GM11168 (cell line): ENCODE results near the gene DNAH2.

Experiments used
- in situ Hi-C: fragments of 300-500 bp; cut with MboI; formaldehyde crosslinking; loops from one replicate; pipeline ENCODE4 v1.12.0; 2022; ENCODE audit warnings: low sequenced_read_pairs; ENCODE audit not compliant: unreplicated experiment

Gene DNAH2

DNA sequence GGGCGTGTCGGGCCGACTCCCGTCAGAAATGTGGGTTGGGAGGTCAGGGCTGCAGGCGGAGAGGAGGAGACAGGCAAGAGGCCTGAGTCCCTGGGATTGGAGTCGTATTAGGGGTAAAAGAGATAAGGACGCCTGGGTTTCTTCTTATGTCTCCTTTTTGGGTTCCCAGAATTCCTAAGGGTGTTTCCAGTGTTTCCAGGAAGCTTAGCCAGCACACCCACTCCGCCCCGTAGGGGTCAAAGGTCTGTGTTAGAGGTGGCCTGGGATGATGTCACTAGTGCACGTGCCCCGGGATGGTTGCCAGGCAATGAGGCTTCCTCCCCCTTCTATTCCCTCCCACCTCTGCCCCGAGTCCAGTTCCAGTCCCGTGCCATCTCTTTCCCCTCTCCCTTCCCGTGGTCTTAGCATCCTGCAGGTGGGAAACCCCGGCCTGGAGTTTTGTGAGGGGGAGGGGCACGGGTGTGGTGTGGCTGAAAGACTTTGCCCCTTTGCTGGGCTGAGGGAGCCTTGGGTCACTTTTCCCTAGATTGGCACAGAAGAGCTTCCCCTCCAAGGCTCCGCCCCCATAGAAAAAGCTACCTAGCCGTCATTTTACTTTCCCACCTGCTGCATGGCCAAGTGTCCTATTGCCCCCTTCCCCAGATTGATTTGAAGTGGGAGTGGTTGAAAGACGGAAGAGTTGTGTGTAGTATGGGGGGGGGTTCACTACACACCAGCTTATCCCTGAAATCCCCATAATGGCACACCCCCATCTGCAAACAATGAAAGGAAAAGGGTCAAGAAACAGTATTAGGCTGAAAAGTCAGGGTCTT, 119.3 kb downstream of the DNAH2 start:
- in situ Hi-C loops, result no loop called here

DNA sequence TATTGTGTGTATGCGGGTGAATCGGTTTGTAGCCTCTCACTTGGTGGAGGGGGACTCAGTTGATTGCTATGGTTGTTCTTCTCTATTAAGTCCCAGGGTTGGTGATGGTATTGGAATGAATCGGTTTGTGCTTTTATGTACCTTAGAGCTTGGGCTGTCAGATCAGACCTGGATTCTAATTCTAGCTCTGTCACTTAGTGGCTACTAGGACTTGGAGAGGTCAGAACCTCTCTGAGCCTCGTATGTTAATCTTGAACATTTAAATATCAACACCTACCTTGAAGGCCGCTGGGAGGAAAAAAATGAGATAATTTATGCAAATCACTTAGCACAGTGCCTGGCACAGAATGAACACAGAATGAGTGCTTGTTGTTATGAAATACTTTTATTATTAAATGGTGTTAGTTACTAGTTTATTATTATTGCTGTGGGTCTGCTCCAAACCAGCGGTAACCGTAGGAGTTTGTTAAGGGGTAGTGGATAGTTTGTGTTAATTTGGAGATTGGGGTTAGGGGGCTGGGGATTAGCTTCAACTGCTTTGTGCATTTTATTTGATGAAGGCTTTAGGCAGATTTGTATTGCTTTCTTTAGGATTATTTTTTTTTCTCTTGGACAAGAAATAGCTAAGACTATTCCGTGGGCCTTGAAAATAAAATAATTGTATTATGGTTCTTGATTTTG, 120.0 kb downstream of the DNAH2 start:
- in situ Hi-C loops, result no loop called here

DNA sequence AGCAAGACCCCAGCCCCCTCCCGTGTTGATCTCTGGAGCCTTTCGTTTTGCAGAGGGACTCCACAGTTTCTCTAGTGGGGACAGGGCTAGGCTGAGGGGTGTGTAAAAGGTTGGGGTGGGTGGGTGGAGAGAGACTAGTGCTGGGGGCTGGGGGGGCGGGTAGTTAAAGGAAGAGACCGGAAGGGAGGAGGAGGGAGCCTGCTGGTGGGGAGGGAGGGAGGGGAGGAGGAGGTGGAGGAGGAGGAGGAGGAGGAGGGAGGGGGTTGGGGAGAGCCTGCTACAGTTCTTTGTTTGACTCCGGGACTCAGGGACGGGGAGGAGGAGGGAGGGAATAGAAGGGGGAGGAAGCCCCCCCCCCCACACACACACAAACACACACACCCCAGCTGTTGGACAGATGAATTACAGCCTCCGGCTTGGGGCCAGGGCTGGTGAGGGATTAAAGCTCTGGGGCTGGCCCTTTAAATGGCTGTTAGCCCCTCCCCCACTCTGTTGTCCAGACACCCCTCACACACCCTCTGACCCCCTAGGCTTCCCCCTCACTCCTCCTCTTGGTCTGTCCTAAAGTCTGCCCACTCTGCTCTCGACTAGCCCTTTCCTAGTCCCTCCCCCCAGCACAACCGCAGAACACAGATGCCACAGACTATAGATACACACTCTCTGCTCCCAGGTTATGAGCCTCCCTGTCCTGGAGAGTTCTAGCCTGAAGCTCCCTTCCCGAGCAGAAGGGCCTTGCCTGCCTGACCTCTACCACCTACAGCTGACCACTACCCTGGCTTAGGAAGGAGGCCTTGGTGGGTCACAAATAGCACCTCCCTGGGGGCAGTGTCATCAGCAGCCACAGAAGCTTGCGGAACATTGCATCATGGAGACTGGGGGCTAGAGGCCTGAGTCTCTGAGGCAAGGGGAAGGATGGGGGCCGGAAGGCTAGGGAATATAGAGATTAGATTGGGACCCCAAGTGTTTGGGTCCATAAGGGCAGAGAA, 120.8 kb downstream of the DNAH2 start:
- in situ Hi-C loops, result no loop called here

DNA sequence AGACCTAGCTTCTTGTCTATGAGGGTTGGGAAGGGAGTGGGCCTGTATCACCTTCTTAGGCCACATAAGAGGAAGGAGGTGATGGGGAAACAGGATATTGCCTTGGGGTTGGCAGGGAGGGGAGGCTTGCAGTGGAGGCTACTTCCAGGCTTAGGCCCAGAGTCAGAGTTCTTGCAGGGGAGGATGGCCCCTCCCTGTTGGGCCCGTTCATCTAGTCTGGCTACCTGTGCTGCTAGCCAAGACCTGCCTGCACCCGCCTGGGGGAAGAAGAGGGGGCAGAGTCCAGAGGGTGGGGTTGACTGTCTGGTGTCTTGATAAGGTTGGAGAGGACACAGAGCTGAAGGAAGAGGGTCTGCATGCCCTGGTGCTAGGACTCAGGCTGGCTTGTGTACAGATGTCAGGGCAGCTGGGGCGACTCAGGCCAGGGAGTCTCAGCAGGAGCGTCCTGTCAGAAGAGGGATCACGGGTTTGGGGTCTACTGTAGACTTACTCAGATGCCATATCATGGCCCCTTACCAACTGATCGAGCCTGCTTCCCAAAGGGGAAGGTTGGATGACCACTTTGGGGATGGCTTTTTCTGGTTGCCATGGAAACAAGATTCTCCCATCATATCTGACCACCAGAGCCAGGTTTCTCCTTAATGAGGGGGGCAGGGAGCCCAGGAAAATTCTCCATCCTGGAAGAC, 121.8 kb downstream of the DNAH2 start:
- in situ Hi-C loops, result no loop called here

DNA sequence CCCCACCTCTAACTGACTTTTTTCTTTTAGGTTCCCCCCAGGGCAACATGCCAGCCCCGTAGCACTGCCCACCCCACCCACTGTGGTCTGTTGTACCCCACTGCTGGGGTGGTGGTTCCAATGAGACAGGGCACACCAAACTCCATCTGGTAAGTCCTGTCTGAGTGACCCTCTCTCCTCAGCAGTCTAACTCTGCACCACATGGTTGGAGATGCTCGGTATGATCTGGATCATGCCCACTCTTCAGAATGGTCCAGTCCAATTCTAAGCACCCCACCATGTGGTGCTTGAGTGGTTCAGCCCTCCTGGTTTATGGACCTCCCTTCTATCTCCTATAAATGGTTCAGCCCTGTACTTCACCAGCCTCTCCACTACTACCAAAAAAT, 122.3 kb downstream of the DNAH2 start:
- in situ Hi-C loops, result no loop called here

DNA sequence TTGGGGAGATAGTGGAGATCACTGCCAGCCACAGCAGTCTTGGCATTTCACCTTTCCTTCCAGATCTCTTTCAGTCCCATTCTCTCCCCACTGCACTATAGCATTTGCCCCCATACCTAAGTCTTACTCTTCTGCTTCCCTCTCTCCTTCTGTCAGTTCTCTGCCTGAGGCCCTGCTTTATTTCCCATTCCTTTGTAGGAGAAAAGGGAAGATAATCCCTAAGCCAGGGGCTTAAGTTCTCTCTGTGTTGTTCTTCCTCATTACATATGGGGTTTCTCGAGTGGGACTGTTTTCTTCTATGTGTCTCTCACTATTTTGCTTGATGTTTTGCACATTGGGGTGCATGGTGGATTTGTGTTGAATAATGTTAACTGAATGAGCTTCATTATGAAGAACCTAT, 122.9 kb downstream of the DNAH2 start:
- in situ Hi-C loops, result no loop called here

DNA sequence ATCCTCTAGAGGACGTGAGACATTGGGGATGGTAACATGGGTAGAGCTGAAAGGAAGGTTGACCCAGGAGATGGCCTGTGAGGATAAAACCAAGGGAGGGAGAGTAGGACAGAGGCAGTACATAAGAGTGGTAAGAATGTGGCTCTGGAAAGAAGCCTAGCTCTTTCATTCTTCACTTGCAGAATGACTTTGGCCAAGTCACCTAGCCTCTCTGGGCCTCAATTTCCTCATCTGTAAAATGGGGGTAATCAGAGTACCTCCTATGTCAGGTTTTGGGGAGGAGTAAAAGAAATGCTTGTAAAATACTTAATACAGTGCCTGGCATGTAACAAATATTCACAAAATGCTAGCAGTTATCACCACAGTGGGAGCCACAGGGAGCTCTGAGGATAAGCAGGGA, 123.3 kb downstream of the DNAH2 start:
- in situ Hi-C loops, result no loop called here

DNA sequence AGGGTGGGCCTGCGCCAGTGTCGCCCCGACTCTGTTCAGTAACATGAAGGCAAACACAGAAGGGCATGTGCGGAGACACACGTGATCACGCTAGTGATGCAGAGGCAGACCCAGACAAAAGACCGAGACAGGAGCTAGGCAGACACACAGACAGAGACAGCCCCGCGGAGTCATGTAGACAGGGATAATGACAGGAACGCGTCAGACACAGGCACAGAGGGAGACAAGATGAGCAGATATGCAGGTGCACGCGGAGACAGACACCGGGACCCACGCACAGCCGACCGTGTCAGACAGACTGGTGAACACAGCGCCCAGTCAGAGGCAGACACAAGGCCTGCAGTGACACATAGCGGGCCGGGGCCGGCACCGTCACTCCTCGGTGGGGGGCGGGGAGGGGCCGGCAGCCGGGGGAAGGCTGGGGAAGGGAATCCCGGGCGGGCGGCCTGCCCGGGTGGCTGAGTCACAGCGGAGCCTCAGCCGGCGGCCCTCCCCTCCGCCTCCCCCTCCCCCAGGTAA, 123.9 kb downstream of the DNAH2 start:
- in situ Hi-C loops, result no loop called here

DNA sequence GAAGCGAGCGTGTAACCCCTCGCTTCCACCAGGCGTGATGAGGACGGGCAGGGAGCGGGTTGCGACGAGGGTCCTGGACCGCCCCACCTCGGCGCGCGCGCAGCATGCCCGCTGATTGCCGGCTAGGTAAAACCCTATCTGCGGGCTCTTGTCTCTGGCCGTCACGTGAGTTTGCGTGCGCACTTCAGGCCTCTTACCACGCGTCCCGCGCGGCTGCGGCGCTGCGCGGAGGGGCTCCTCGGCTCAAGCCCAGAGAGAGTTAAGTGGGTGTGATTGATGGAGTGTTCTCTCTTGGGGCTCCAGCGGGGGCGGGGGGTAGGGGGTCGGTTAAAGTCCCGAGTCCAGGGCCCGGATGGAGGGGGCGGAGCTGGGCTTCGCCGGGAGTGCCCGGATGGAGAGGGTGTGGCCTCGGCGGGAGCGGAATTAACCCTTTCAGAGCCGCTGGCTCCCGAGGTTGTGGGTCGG, 124.4 kb downstream of the DNAH2 start:
- in situ Hi-C loops, result no loop called here

DNA sequence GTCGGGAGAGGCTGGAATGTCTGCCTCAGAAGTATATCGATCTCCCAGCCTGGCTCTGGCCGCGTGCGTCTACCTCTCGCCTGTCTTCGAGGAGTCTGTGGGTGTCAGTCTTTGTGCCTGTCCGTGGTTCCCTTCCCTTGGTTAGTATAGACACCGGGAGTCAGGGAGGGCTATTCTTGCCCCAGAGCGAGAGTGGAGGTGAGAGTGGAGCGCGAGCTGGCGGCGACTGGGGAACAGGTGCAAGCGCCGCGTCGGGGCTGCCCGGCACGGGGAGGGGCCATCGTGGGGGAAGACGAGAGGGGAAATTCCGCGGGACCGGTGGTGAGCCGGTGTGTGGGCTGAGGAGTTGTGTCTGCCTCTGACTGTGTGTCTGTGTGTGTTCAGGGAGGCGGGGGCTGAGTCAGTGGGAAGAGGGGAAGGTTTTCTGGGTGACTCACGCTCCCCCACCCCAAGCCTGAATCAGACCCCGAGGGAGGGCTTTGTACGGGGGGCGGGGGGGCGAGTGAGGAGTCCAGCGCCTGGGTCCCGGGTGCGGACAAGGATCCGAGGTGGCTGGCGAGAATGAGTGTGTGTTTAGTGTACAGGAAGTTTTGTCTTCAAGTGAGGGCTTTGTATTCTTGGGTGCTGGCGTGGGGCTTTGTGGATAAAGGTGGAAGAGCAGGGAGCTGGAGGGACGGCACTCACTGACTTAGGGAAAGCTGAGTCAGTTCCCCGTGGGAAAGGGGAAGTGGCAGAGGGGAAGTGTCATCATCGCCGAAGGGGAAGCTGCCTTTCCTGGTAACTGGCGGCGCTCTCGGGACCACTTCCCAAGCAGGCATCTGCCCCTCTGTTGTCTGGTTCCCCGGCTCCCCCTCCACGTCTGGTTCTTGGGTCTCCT, 125.1 kb downstream of the DNAH2 start:
- in situ Hi-C loops, result no loop called here

DNA sequence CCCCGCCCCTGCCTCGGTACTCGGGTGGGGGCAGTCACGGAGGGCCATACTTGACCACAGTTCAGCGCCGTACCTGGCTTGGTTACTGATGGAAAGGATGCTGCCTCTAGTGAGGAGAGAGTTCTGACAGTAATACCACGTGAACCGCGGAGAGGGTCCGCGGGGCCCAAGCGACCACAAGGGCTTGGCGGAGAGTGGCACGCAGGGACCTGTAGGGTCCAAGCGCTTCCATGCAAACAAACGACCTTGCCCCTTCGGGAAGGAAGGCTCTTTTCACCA, 125.7 kb downstream of the DNAH2 start:
- in situ Hi-C loops, result no loop called here

DNA sequence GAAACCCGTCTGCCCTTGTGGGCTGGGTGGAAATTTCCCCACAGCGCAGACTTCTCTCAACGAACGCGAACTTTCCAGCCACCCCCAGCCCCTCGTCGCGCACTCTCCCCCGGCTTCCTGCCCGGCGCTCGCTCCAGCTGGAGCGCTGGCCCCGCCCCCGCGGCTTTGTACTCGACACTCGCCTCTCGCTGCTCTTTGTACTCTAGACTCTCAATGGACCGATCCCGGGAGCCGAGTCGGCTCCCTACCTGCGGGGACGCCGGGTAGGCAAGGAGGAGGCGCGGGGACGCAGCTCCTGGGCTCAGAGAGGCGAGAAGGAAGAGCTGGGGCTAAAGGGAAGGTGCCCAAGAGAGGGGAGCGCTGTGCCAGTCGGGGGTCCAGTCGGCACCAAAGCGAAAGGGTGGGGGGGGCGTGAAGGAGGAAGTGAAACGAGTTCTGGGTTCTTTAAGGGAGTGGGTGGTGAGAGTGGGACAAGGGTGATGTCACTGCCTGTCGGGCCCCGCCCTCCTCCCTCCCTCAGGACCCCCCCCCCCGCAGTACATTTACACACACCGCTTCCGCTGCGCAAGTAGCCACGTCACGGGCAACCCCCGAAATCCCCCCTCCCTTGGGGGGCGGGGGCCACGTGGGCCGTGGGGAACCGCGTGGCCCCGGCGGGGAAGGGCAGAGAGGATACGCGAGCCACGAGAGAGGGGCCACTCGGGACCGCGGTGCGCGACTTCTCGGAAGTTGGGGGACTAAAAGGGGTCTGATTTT, 126.2 kb downstream of the DNAH2 start:
- in situ Hi-C loops, result no loop called here

DNA sequence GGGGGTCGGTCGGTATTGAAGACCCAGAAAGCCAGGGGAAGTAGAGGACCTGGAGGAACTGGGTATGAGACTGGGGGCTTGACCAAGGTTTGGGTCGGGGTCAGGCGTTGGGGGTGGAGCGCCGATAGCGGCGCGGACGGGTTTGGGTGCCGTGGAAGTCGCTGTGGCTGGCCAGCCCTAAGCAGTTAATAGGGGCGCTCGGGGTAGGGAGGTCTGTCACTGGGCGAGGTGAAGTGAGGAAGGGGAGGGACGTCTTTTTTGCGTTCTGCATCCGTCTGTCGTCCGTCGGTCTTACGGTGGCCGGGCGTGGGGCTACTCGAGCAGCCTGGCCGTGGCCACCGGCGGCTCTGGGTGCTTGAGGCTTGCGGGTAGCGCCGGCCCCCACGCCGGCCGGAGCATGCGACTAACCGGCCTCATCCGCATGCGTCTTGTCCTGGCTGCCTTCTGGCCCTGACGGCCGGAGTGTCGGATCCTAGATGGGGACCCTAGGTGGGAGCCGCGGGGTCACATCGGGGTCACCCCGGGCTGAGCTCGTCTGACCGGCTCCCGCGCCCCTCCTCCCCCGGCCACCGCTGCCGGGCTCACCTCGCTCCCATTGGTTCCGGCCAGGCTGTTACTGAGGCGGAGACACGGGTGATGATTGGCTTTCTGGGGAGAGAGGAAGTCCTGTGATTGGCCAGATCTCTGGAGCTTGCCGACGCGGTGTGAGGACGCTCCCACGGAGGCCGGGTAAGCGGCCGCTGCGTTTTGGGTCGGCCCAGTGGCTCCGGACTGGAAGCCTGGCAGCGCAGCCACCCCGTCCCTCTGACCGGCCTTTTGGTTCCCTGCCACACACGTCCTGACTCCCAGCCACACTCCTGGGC, 127.0 kb downstream of the DNAH2 start:
- in situ Hi-C loops, result no loop called here

DNA sequence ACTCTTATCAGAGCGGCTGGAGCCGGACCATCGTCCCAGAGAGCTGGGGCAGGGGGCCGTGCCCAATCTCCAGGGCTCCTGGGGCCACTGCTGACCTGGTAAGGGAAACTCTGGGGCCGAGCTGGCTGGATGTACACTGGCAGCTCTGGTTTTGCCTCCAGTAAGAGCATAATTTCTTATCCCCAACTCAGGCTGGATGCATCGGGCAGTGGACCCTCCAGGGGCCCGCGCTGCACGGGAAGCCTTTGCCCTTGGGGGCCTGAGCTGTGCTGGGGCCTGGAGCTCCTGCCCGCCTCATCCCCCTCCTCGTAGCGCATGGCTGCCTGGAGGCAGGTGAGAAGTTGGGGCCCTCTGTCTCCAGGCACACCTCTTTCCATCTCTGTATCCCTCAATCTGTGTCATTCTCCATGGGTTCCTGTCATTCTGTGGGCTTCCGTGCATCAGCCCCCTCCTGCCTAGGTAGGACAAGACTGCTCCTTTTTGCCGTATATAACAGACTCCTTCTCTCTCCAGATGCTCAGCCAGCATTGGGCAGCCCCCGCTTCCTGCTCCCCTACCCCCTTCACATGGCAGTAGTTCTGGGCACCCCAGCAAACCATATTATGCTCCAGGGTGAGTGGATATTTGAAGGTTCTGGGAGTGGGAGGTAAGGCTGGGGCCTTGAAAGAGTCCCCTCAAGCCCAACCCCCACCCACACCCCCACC, 128.0 kb downstream of the DNAH2 start:
- in situ Hi-C loops, result no loop called here

DNA sequence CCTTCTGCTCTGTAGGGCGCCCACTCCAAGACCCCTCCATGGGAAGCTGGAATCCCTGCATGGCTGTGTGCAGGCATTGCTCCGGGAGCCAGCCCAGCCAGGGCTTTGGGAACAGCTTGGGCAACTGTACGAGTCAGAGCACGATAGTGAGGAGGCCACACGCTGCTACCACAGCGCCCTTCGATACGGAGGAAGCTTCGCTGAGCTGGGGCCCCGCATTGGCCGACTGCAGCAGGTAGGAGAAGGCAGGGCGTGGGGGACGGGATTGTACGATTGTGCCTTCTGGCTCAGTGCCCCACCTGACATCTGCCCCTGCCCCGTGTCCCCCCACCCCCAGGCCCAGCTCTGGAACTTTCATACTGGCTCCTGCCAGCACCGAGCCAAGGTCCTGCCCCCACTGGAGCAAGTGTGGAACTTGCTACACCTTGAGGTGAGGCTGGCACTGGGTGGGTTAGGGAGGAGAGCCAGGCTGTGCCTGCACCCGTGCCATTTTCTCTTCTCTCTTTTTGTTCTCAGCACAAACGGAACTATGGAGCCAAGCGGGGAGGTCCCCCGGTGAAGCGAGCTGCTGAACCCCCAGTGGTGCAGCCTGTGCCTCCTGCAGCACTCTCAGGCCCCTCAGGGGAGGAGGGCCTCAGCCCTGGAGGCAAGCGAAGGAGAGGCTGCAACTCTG, 128.7 kb downstream of the DNAH2 start:
- in situ Hi-C loops, result no loop called here
